Endodermal cell (in vitro differentiated cells): Measurements from ENCODE around the gene CCDC74A. TPM values are rescaled to one million over a fixed set of nuclear protein-coding genes. Genes with fewer than 3 reads are reported as not detected.
"Not testable (repeated sequence)": the region's sequence is repeated elsewhere in the genome, so short reads cannot be mapped to it uniquely, and the experiment has no call there.

Experiments
- DNase-seq: peaks from one replicate; pipeline ENCODE4 v3.0.0-alpha.2; 2017
- H3K27ac ChIP-seq: 2 replicates; pipeline ENCODE4 v1.5.1; 2013; ENCODE audit warnings: mild to moderate bottlenecking, low read depth, low read length, moderate library complexity
- H3K27me3 ChIP-seq: 2 replicates; pipeline ENCODE4 v1.6.1; 2013; ENCODE audit warnings: mild to moderate bottlenecking, low read length, moderate library complexity; ENCODE audit not compliant: insufficient read depth, control insufficient read depth, poor library complexity, severe bottlenecking
- H3K36me3 ChIP-seq: 2 replicates; pipeline ENCODE4 v1.7.0; 2013; ENCODE audit warnings: mild to moderate bottlenecking, low read length, moderate library complexity; ENCODE audit not compliant: control insufficient read depth, insufficient read depth
- H3K4me1 ChIP-seq: one replicate; pipeline ENCODE4 v1.7.0; 2013; ENCODE audit warnings: low read length; ENCODE audit not compliant: control insufficient read depth, insufficient read depth
- H3K4me3 ChIP-seq: 2 replicates; pipeline ENCODE4 v1.5.1; 2013; ENCODE audit warnings: mild to moderate bottlenecking, low read length, moderate library complexity
- H3K9ac ChIP-seq: 2 replicates; pipeline ENCODE4 v1.6.1; 2013; ENCODE audit warnings: mild to moderate bottlenecking, low read length, moderate library complexity; ENCODE audit not compliant: poor library complexity, severe bottlenecking; ENCODE audit errors: extremely low read depth
- H3K9me3 ChIP-seq: 2 replicates; pipeline ENCODE4 v1.6.1; 2013; ENCODE audit warnings: mild to moderate bottlenecking, low read length, moderate library complexity; ENCODE audit not compliant: control insufficient read depth
- H3K27ac Mint-ChIP-seq: 2 replicates; pipeline ENCODE4 v1.8.0; 2020; ENCODE audit warnings: mixed read lengths
- H3K27me3 Mint-ChIP-seq: 2 replicates; pipeline ENCODE4 v1.8.0; 2021; ENCODE audit warnings: mild to moderate bottlenecking, mixed read lengths; ENCODE audit not compliant: insufficient read depth
- H3K36me3 Mint-ChIP-seq: 2 replicates; pipeline ENCODE4 v1.8.0; 2020; ENCODE audit warnings: low read depth, mixed read lengths
- H3K4me1 Mint-ChIP-seq: 2 replicates; pipeline ENCODE4 v1.8.0; 2020; ENCODE audit warnings: mixed read lengths
- H3K4me3 Mint-ChIP-seq: 2 replicates; pipeline ENCODE4 v1.8.0; 2020; ENCODE audit warnings: mild to moderate bottlenecking, moderate library complexity, mixed read lengths
- H3K9me3 Mint-ChIP-seq: 2 replicates; pipeline ENCODE4 v1.8.0; 2020; ENCODE audit warnings: mild to moderate bottlenecking, mixed read lengths
- WGBS, 2 experiments: methylation state at CpG; one replicate each; pipeline versions ENCODE4 v1.1.5 to v1.1.7; 2013; ENCODE audit warnings: missing lambda C conversion rate in 2 of 2, mixed read lengths in 1 of 2; ENCODE audit not compliant: insufficient coverage in 1 of 2, insufficient read length in 1 of 2; 5-methylcytosine and 5-hydroxymethylcytosine counted together
- total RNA-seq, 2 donors: library from RNA; stranded (reverse); fragmentation: NEBNext Ultra II Directional in 1 of 2; extraction: Animal tissue kit (Norgen Biotek cat#: 25700) in 1 of 2; gene quantifications; 2 replicates in 1 of 2; 3 replicates in 1 of 2; pipeline ENCODE4 v1.2.1, GENCODE V29; 2021
- TF ChIP-seq, protein P1 (sequence below): fragments of 200-600 bp; sonication (generic); conservative IDR thresholded peaks from 2 replicates; pipeline ENCODE4 v1.5.0; 2021; ENCODE audit warnings: antibody characterized with exemption, mild to moderate bottlenecking

The CCDC74A gene
- total RNA-seq, 2 donors from 2014 or later: 17.3 to 29.9 TPM

DNA sequence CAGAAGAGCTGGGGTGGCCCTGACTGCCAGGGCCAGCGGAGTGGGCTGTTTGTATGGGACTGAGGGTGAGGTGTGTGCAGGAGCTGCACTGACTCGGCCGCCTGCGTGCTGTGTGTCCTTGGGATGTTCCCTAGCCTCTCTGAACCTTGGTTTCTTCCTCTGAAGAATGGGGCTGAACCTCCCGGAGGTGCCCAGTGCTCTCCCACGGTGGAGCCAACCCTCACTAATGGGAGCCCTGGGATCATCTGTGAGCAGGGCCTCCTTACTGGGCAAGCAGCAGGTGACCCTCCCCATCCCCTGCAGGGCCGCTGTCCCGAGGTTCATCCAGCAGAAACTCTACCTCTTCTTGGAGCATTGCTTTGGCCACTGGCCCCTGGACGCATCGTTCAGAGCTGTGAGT, 11.7 kb upstream of the CCDC74A start:
- peaks cover 4% of the 10 kb centered on the region for H3K36me3 ChIP-seq
- no peak overlapping the region for H3K4me3 Mint-ChIP-seq
- H3K4me3 ChIP-seq: no peak overlapping the region
- TF ChIP-seq, protein P1, sequence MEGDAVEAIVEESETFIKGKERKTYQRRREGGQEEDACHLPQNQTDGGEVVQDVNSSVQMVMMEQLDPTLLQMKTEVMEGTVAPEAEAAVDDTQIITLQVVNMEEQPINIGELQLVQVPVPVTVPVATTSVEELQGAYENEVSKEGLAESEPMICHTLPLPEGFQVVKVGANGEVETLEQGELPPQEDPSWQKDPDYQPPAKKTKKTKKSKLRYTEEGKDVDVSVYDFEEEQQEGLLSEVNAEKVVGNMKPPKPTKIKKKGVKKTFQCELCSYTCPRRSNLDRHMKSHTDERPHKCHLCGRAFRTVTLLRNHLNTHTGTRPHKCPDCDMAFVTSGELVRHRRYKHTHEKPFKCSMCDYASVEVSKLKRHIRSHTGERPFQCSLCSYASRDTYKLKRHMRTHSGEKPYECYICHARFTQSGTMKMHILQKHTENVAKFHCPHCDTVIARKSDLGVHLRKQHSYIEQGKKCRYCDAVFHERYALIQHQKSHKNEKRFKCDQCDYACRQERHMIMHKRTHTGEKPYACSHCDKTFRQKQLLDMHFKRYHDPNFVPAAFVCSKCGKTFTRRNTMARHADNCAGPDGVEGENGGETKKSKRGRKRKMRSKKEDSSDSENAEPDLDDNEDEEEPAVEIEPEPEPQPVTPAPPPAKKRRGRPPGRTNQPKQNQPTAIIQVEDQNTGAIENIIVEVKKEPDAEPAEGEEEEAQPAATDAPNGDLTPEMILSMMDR: no peak
- peak overlapping the region; percentile 30 for H3K27ac Mint-ChIP-seq
- no peaks in the 10 kb centered on the region for H3K4me1 ChIP-seq
- no peaks in the 10 kb centered on the region for H3K27me3 ChIP-seq
- no peak overlapping the region for H3K9ac ChIP-seq
- H3K9me3 Mint-ChIP-seq: no peaks in the 10 kb centered on the region
- H3K27me3 Mint-ChIP-seq: no peaks in the 10 kb centered on the region
- H3K4me1 Mint-ChIP-seq: no peaks in the 10 kb centered on the region
- H3K27ac ChIP-seq: no peak overlapping the region
- H3K36me3 Mint-ChIP-seq: peaks cover 34% of the 10 kb centered on the region
- WGBS, 2 experiments: 94 to 100% methylated on average over 4 to 10 of the region's 10 CpGs
- H3K9me3 ChIP-seq: no peaks in the 10 kb centered on the region
- no peak for DNase-seq

DNA sequence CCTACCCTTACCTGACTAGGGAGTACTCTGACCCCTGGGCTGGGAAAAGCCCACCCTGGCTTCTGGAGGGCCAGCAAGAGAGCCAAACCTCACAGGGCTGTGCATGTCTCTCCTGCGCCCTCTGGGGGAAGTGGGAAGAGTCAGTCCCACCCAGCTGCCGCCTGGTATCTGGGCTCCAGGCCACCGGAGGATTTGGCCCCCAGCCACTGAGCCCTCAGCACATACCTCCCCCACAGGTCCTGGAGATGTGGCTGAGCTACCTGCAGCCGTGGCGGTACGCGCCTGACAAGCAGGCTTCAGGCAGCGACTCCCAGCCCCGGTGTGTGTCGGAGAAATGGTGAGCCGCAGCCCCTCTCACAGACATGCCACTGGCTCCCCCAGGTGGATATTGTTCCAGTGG, 11.1 kb upstream of the CCDC74A start:
- not testable (repeated sequence) for H3K9me3 Mint-ChIP-seq, H3K9ac ChIP-seq, H3K27me3 Mint-ChIP-seq, H3K9me3 ChIP-seq, H3K27ac ChIP-seq, H3K4me3 ChIP-seq, H3K4me3 Mint-ChIP-seq, H3K4me1 ChIP-seq, H3K4me1 Mint-ChIP-seq, H3K36me3 ChIP-seq, H3K27me3 ChIP-seq
- Mint-ChIP-seq H3K27ac (peak overlapping the region; percentile 48), H3K36me3 (peaks cover 34% of the 10 kb centered on the region)
- peak; percentile 87 for DNase-seq
- 90% methylated on average over 11 of the region's 11 CpGs; no CpG with 5 or more reads in 1 of the 2 experiments for WGBS, 2 experiments
- TF ChIP-seq, protein P1: peak; percentile 77

DNA sequence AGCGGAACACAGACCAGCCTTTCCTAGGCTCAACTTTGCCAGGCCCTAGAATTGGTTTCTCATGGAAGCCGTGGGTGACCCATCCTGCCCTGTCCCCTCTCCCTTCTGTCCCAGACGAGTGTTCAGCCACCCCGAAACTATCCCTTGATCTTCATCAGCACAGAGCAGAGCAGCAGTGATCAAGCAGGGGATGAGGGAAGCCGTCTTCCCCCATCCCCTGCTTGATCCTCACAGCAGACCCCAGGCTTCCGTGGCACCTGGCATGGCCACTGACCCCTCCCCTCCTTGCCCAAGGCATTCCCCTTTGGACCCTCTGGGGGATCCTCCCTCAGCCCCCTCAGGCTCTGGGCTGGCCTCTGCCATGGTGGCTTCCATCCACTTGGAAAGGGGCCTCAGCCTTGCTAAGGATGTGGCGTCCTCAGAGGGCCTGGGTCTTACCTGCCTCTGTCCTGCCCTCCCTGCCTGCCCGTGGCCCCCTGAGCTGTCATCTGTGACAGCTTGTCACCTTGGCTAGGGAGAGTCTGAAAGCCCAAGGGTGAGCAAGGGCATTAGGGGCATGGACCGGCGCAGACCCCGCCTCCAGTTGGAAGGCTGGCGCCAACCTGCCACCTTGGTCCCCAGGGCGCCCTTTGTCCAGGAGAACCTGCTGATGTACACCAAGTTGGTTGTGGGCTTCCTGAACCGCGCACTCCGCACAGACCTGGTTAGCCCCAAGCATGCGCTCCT, 10.4 kb upstream of the CCDC74A start:
- Histone ChIP-seq H3K27me3 (no peaks in the 10 kb centered on the region), H3K9me3 (no peaks in the 10 kb centered on the region), H3K9ac (no peak overlapping the region), H3K27ac (no peak overlapping the region), H3K36me3 (peaks cover 4% of the 10 kb centered on the region), H3K4me1 (no peaks in the 10 kb centered on the region), H3K4me3 (no peak overlapping the region)
- Mint-ChIP-seq H3K9me3 (no peaks in the 10 kb centered on the region), H3K4me1 (no peaks in the 10 kb centered on the region), H3K27ac (peak overlapping the region; percentile 48), H3K27me3 (no peaks in the 10 kb centered on the region), H3K36me3 (peaks cover 33% of the 10 kb centered on the region), H3K4me3 (no peak overlapping the region)
- TF ChIP-seq, protein P1: no peak
- WGBS, 2 experiments: 96 to 97% methylated on average over 11 to 17 of the region's 17 CpGs
- no peak for DNase-seq

DNA sequence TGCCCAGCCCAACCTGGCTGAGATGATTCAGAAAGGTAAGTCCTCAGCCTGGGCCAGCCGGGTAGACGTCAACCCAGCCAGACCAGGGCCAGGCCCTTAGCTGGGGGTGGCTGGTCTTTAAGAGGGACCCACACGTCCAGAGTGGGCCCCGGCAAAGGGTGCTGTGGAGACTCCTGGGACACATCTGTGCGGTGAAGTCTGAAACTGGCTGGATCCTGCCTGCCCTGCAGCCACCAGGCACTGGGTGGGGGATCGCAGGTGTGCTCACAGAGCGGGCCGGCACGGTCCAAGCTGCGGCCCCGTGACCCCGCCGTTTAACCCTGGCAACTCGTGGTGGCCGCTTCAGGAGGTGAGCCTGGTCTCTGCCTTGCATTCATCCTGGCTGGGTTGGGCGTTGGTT, 9.8 kb upstream of the CCDC74A start:
- H3K36me3 Mint-ChIP-seq: peaks cover 30% of the 10 kb centered on the region
- H3K4me3 Mint-ChIP-seq, H3K9me3 ChIP-seq, H3K4me1 Mint-ChIP-seq, H3K9me3 Mint-ChIP-seq, H3K27ac Mint-ChIP-seq, DNase-seq, H3K4me3 ChIP-seq, H3K36me3 ChIP-seq, H3K9ac ChIP-seq, H3K27ac ChIP-seq, H3K27me3 Mint-ChIP-seq, H3K4me1 ChIP-seq, H3K27me3 ChIP-seq: not testable (repeated sequence)
- 89 to 94% methylated on average over 3 to 15 of the region's 16 CpGs for WGBS, 2 experiments

DNA sequence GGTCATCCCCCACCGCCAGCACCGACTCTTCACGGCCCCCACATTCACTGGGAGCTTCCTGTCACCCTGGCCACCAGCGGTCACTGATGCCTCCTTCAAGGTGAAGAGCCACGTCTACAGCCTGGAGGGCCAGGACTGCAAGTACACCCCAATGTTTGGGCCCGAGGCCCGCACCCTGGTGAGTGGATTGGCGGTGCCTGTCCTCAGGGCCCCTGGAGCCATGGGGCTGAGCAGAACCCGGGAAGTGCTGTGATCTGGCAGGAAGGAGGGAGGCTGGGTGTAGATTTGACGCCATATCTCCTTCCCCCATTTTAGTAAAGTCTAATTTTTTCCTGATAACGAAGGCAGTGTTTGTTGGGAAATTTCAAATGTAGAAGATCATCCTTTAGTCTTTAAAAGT, 9.2 kb upstream of the CCDC74A start:
- 96% methylated on average over 8 of the region's 11 CpGs; no CpG with 5 or more reads in 1 of the 2 experiments for WGBS, 2 experiments
- H3K36me3 Mint-ChIP-seq: peaks cover 30% of the 10 kb centered on the region
- H3K27ac Mint-ChIP-seq, H3K27me3 ChIP-seq, H3K4me1 ChIP-seq, H3K4me1 Mint-ChIP-seq, H3K27me3 Mint-ChIP-seq, H3K9me3 Mint-ChIP-seq, H3K4me3 Mint-ChIP-seq, H3K27ac ChIP-seq, H3K9ac ChIP-seq, DNase-seq, H3K36me3 ChIP-seq, H3K4me3 ChIP-seq, H3K9me3 ChIP-seq: not testable (repeated sequence)
